ENCODE data around the gene ZBTB44.

Gene ZBTB44

DNA sequence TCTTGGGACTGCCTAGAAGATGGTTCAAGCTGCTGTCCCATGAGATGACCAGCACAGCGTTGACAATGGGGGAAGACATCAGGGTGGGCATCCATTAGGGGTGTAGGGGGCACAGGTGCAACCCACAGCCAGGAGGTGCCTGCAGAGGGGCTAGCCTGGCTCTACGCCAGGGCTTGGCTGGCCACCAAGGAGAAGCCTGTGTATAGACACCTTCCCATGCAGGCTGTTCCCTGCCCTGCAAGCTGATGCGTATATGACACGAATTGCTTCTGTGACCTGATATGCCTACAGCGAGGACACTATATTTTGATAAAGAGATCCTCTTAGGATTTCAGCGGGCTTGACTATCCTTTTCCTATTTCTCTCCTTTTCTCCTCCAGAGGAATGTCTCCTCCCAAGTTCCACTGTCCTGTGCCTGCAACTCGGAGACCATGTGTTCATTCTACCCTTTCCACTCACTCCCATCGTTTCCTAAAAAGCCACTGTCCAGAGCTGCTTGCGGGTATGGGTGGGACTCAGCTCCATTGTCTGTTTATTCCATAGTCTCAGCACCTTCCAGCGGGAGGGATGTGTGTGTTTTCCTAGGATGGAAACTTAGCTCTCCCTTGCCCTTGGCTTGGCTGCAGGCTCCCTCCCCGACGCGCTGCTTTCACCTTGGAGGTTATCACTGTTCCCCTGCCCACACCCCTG lies 99.0 kb downstream of the ZBTB44 start:
- DNase-seq (ENCODE audit: low read depth in 3 of 3) = no peak

DNA sequence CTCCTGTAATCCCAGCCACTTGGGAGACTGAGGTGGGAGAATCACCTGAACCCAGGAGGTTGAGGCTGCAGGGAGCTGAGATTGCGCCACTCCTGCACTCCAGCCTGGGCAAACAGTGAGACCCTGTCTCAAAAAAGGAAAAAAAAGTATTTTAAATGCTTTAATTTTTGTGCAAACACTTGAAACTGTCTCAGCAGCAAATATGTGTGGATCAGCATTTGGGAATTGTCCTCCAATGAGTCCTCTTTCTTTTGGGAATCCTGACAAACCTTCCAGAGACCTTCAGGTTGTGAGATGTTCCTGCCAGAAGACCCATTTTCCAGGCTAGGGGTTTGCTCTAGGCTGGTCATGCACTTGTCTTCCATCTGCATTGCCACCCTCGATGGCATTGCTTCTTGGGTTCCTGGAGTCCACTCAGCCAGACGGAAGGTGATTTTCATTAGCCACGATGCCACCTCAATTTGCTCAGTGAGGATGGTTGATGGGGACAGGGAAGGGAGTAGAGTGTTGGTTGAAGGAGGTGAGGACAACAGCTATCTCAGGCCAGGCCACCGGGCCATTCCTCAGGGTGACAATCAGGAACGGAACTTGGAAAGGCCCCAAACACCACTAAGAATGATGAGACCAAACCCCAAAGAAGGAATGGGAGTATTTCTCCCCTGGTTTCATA lies 99.7 kb downstream of the ZBTB44 start:
- no peak for DNase-seq (ENCODE audit: low read depth in 3 of 3)

GRCh38 chr11:130213979-130214281 lies 100.8 kb downstream of the ZBTB44 start:
- no peak for DNase-seq (ENCODE audit: low read depth in 3 of 3)

- peak; percentile 29 to 55 (median 55) for DNase-seq (ENCODE audit: low read depth in 3 of 3)
These were observed 101.4 kb downstream of the ZBTB44 start for GRCh38 chr11:130213143-130213978.

DNA sequence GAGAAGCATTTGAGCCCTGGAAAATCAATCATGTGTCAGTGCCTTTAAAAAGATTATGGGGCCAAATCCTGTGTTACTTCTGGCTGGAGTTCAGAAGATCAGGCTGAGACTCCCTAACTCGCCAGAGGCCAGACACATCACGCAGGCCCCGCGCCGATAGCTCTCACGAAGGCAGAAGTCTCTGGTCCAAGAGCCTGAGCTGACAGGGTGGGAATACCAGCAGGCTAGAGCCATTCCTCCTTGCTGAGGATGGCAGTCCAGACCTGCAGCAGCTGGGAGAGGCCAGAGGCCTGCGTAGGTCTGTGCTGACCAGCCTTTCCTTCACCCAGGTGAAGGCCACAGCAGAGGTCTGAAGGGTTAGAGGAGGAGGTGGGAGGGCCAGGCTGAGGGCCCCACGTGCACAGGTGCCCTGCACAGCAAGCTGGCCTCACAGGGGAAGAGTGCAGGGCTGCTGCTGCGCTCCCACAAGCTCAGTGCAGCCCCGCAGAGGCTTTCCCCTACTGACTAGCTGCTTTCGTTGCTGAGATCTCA lies 102.2 kb downstream of the ZBTB44 start:
- DNase-seq (ENCODE audit: low read depth in 3 of 3) = no peak

DNA sequence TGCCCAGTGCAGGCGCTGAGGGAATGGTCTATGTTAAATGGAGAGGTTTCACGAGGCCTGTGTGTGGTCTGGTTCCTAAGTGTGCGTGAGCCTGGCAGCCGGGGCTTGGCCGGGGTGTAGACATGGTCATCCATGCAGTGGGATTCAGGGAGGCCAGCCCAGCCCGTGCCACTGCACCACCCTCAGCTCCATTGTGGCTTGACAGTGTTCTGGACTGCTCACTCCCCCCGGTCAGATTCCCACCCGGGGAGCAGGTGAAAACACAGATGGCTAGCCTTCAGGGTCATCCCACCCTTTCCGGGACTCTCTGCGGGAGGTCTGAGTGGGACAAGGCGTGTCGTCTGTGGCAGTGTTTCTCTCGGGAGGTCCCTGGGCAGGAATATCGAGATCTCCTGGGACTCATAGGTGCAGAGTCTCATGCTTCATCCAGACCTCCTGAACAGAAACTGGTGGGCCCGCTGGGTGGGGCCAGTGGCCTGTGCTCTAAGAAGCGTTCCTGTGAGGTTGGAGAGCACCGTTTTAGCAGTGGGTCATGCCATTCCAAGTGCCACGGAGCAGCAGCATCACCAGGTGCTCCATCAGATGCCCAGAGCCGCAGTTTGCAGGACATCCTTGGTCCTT lies 102.8 kb downstream of the ZBTB44 start:
- no peak for DNase-seq (ENCODE audit: low read depth in 3 of 3)

- no peak for DNase-seq (ENCODE audit: low read depth in 3 of 3)
These were observed 103.6 kb downstream of the ZBTB44 start for GRCh38 chr11:130211144-130211543.

DNA sequence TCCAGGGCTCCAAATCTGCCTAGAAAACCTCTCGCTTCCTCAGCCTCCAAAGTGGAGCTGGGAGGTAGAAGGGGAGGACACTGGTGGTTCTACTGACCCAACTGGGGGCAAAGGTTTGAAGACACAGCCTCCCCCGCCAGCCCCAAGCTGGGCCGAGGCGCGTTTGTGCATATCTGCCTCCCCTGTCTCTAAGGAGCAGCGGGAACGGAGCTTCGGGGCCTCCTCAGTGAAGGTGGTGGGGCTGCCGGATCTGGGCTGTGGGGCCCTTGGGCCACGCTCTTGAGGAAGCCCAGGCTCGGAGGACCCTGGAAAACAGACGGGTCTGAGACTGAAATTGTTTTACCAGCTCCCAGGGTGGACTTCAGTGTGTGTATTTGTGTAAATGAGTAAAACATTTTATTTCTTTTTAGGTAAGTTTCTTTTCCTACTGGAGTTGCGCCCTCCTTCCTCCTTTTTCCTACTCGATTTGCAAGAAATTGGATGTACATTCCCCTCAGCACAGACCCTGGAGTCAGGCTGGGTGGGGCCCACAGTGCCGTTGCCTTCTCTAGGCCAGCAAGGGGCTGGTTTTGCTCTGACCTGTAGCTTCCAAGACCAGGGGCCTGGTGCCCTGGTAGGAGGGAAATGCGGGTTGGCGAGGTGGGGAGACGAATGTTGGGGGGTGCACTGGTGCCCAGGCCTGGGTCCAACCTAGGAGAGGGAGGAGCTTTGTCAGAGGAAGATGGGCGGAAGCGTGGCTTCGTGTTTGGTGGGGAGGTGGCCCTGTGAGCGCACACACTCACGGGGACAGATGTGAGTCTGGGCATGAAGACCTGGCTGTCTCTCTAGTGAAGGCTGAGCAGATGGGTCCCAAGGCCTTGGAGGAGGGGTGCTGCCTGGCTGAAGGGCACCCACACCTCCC lies 104.5 kb downstream of the ZBTB44 start:
- DNase-seq (ENCODE audit: low read depth in 3 of 3) = no peak

- DNase-seq (ENCODE audit: low read depth in 3 of 3) = no peak
These were observed 105.4 kb downstream of the ZBTB44 start for GRCh38 chr11:130209128-130209932.

GRCh38 chr11:130208241-130209127 lies 106.2 kb downstream of the ZBTB44 start:
- DNase-seq (ENCODE audit: low read depth in 3 of 3) = no peak

DNA sequence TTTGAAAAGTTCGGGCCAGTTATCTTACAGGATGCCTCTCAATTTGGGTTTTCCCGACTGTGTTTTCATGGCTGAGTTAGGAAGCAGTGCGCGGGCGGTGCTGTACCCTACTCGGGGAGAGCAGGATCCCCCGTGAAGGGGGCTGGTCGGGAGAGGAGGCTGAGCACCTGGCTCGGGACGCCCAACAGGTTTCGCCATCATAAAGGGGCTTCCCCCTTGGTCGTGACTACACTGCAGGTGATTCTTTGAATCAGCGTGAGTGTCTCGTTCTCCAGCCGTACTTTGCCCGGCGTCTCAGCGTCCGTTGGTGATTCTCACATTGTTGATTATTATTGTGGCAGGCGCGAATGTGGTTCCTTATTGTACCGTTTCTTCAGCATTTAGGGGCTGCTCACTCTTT lies 108.6 kb downstream of the ZBTB44 start:
- DNase-seq (ENCODE audit: low read depth in 3 of 3) = no peak

- DNase-seq (ENCODE audit: low read depth in 3 of 3) = no peak
These were observed 110.0 kb downstream of the ZBTB44 start for GRCh38 chr11:130204703-130205095.

DNA sequence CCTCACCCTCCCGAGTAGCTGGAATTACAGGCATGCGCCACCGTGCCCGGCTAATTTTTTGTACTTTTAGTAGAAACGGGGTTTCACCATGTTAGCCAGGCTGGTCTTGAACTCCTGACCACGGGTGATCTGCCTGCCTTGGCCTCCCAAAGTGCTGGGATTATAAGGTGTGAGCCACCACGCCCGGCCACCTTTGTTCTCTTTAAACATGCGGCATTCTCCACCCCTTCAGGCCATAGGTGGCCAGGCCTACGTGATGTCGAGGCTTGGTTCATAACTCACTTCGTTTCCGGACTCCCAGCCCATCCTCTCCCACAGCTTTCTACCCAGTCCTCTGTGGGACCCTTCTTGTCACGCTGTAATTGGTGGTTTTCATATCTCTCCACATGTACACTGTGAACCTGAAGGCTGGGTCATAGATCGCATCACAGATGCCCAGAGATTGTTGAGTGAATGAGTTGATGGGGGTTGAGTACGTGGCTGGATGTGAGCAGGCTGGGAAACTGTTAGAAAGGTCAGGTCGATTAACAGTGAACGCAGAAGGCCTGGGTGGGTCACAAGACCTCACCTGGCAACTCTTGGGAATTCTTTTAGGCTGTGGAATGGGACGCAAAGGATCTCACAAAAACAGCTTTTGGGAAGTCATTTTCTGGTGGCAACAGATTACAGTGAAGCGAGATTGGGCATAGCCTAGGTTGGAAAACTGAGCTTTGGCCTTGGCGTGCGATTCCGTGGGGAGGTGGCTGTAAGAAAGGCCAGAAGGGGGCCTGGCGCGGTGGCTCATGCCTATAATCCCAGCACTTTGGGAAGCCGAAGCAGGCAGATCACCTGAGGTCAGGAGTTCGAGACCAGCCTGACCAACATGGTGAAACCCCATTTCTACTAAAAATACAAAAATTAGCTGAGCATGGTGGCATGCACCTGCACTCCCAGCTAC lies 110.7 kb downstream of the ZBTB44 start:
- no peak for DNase-seq (ENCODE audit: low read depth in 3 of 3)

- DNase-seq (ENCODE audit: low read depth in 3 of 3) = no peak
These were observed 111.7 kb downstream of the ZBTB44 start for GRCh38 chr11:130202818-130203689.

DNA sequence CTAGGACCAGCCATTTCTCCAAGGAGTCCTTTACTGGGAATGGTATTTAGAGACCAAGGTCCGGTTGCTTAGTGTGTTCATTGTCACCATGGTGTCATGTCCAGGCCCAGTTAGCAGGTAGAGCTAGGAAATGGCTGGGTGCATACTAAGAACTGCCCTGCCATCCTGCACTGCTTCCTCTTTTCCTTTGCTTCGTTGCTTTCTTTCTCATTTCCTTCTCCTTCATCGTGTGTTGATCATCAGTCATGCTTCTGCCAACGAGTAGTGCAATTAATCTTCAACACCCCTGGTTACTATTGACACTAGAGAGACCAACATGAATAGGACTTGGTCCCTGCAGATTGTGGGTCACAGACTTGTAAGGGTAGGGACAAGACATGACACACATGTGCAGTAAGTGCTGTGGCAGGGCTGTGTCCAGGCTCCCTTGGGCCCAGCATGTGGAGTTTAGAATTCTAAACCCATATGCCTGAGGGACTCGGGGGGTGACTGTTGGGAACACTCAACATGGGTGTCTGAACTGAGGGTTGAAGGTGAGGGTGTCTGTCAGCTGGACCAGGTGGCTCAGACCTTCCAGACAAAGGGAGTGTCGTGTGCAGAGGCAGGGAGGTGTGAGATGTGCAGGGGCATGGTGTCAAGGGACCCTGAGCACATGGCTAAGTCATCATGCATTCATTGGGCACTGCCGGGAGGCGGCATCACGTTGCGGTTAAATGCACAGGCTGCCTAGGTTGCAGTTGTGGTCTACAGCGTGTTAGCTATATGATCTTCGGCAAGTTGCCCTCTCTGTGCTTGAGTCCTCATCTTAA lies 112.5 kb downstream of the ZBTB44 start:
- no peak for DNase-seq (ENCODE audit: low read depth in 3 of 3)

DNA sequence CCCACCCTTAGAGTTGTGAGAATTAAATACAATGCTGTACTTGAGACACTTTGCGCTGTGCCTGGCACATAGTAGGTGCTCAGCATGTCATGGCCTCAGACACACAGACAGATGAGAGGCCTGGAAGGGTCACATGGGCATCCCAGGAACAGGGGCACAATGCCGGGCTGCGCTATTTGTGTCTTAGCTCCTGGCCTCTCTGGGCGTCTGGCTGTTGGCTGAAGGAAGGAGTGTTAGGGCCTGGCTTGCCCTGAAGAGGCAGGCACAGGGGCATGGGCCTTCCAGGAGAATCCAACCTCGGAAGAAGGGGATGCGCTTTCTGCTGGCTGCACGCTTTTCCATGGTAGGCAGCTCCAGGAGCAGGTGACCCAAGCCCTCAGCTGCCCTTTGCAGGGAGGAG lies 113.7 kb downstream of the ZBTB44 start:
- no peak for DNase-seq (ENCODE audit: low read depth in 3 of 3)
